Kidney (tissue), 14 donors: ENCODE measurements around the gene JAZF1. TPM values are rescaled to one million over a fixed set of nuclear protein-coding genes. Genes with fewer than 3 reads are reported as not detected.

Source experiments
- DNase-seq, 5 donors: peaks; one replicate each; pipeline ENCODE4 v3.0.0-alpha.2; 2013 to 2020
- FAIRE-seq: peaks from 2 replicates; lab custom pipeline; 2012; peaks lifted over from hg19 to GRCh38; lab: Jason Lieb, UNC
- H3K27ac ChIP-seq, 2 donors: one replicate each; pipeline ENCODE4 v1.7.0; 2013; ENCODE audit warnings: low read depth in 2 of 2, low read length in 2 of 2, inconsistent platforms in 1 of 2
- H3K27me3 ChIP-seq: one replicate; pipeline ENCODE4 v1.7.1; 2013; ENCODE audit warnings: low read length, inconsistent platforms; ENCODE audit not compliant: control insufficient read depth, insufficient read depth
- H3K36me3 ChIP-seq, 3 donors: one replicate each; pipeline versions ENCODE4 v1.7.0 to v1.7.1; 2013; ENCODE audit warnings: low read length in 3 of 3, control low read depth in 1 of 3, inconsistent platforms in 1 of 3; ENCODE audit not compliant: insufficient read depth in 3 of 3, control insufficient read depth in 2 of 3
- H3K4me1 ChIP-seq, 3 donors: one replicate each; pipeline versions ENCODE4 v1.7.0 to v1.7.1; 2013; ENCODE audit warnings: low read length in 3 of 3, inconsistent platforms in 1 of 3, low read depth in 1 of 3; ENCODE audit not compliant: control insufficient read depth in 2 of 3, insufficient read depth in 2 of 3
- H3K4me3 ChIP-seq, 3 donors: one replicate each; pipeline versions ENCODE4 v1.7.0 to v1.8.1; 2013; ENCODE audit warnings: low read length in 3 of 3, control low read depth in 1 of 3, inconsistent platforms in 1 of 3
- H3K9ac ChIP-seq, 3 donors: one replicate each; pipeline versions ENCODE4 v1.7.0 to v1.7.1; 2013; ENCODE audit warnings: low read length in 3 of 3, control low read depth in 1 of 3, inconsistent platforms in 1 of 3
- H3K9me3 ChIP-seq, 3 donors: one replicate each; pipeline versions ENCODE4 v1.7.0 to v1.7.1; 2013; ENCODE audit warnings: low read length in 3 of 3, control low read depth in 1 of 3, inconsistent platforms in 1 of 3; ENCODE audit not compliant: control insufficient read depth in 2 of 3, insufficient read depth in 1 of 3
- CTCF ChIP-seq: IDR thresholded peaks from 3 replicates; pipeline ENCODE4 v1.5.1; 2012; ENCODE audit warnings: mild to moderate bottlenecking, moderate library complexity, borderline replicate concordance; ENCODE audit not compliant: insufficient read depth; ENCODE audit errors: extremely low read depth
- intact Hi-C: fragments of 100-400 bp; cut with DNase I; formaldehyde crosslinking; loops from one replicate; pipeline ENCODE4 v1.11.1; 2022
- polyA plus RNA-seq: library from polyadenylated mRNA; stranded (reverse); fragments of 350-450 nt; fragmentation: Illumina TruSeq; extraction: RNeasy Lipid Tissue Mini Kit (QIAGEN cat#74804); gene quantifications from one replicate; pipeline ENCODE4 v1.2.3, GENCODE V29; 2014; ENCODE audit warnings: low read depth, low replicate concordance; ENCODE audit not compliant: insufficient read depth
- total RNA-seq: library from RNA; stranded (reverse); fragmentation: NEBNext Ultra II Directional; extraction: Animal tissue kit (Norgen Biotek cat#: 25700); gene quantifications from one replicate; pipeline ENCODE4 v1.2.1, GENCODE V29; 2021
- donor health status: control.
- donor health status: control.
- donor health status: control.
- donor health status: control.
- donor health status: control.
- donor health status: DM: yes; HTN: yes; CAD: no.
- donor health status: Normal renal cell carcinoma (clear cell type).

JAZF1 gene
- total and polyA plus RNA-seq, 2 donors from 2014 or later, result 5.7 to 13.1 TPM

GRCh38 chr7:27965650-27966049, 214.9 kb downstream of the JAZF1 start:
- H3K27ac ChIP-seq, result no peak overlapping the region
- no peaks in the 10 kb centered on the region for H3K27me3 ChIP-seq
- no peak for FAIRE-seq
- no peak overlapping the region for H3K4me3 ChIP-seq
- no peak for TF ChIP-seq CTCF
- no peaks in the 10 kb centered on the region for H3K36me3 ChIP-seq
- DNase-seq, result no peak
- intact Hi-C loops, result no loop called here
- H3K9me3 ChIP-seq, result no peaks in the 10 kb centered on the region
- no peaks in the 10 kb centered on the region for H3K4me1 ChIP-seq
- H3K9ac ChIP-seq, result no peak overlapping the region

- no peaks in the 10 kb centered on the region for H3K4me1 ChIP-seq
- H3K9me3 ChIP-seq, result no peaks in the 10 kb centered on the region
- DNase-seq (no peak), FAIRE-seq (no peak)
- no peak overlapping the region for H3K27ac ChIP-seq
- H3K9ac ChIP-seq, result no peak overlapping the region
- no peaks in the 10 kb centered on the region for H3K27me3 ChIP-seq
- no peak overlapping the region for H3K4me3 ChIP-seq
- intact Hi-C loops, result no loop called here
- TF ChIP-seq CTCF, result no peak
- H3K36me3 ChIP-seq, result no peaks in the 10 kb centered on the region
Measured at GRCh38 chr7:27964820-27965219, 215.8 kb downstream of the JAZF1 start.

- FAIRE-seq, result no peak
Measured at GRCh38 chr7:27963056-27963455, 217.5 kb downstream of the JAZF1 start.

More at GRCh38 chr7:27963056-27963455, 217.5 kb downstream of the JAZF1 start:
- intact Hi-C loops, result no loop called here
- Histone ChIP-seq H3K9ac (no peak overlapping the region), H3K9me3 (no peaks in the 10 kb centered on the region), H3K36me3 (no peaks in the 10 kb centered on the region), H3K4me3 (no peak overlapping the region), H3K27ac (no peak overlapping the region), H3K27me3 (no peaks in the 10 kb centered on the region), H3K4me1 (no peaks in the 10 kb centered on the region)
- no peak for DNase-seq
- no peak for TF ChIP-seq CTCF
